DMS 273 treated with DMSO at 0.1 percent for 48 hours (cell line): ENCODE measurements around the gene SELPLG.
"Not testable (repeated sequence)": the region's sequence is repeated elsewhere in the genome, so short reads cannot be mapped to it uniquely, and the experiment has no call there.

Source experiments
- DNase-seq: peaks from one replicate; lab custom pipeline; 2025; lab: John Stamatoyannopoulos, UW

The SELPLG gene

DNA sequence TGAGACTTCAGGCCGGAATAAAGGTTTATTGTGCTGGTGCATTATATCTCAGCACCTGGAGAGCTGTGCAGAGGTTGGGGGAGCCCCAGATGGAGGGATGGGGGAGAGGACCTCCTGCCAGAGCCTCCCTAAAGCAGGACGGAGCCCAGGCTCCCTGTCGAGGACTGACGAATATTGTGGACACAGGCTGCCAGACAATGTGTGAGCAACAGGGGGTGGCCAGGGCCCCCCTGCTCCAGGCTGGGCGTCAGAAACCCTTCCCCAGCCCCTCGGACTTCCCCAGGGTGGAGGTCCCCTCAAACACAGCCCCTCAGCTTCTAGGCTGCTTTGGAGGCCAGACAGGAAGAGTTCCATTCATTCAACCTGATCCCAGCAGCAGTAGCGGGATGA is 43.9 kb downstream of the SELPLG start:
- no peak for DNase-seq

- no peak for DNase-seq
Observed at GRCh38 chr12:108589028-108589839, 44.5 kb downstream of the SELPLG start.

GRCh38 chr12:108587826-108588225 is 45.9 kb downstream of the SELPLG start:
- no peak for DNase-seq

DNA sequence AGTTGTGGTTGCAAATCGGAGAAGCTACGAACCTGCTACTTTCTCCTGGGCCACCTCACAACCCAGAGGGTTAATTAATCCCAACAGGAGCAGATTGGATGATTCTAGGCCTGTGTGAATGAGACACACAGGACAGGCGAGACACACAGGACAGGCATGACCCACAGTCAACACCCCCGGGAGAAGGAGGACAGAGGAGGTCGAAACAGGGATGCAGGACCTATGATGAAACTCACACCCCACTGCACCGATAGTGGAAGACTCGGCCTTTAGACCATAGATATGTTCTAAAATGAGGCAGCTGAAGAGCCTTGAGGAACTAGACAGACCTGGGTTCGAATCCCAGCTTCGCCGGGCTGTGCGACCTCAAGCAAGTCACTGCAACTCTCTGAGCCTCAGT is 47.4 kb downstream of the SELPLG start:
- no peak for DNase-seq

DNA sequence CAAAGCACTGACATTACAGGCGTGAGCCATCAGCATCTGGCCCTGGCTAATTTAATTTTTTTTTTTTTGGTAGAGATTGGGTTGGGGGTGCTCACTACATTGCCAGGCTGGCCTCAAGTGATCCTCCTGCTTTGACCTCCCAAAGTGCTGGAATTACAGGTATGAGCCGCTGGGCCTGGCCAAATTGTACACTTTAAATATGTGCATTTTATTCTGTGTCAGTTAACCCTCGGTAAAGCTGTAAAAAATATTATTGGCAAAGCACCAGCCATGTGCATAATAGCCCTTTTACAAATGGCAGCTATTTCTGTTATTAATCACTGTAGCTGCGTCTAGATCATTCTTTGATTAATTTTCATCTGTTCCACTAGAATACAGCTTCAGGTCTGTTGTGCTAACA is 47.8 kb downstream of the SELPLG start:
- no peak for DNase-seq

GRCh38 chr12:108584456-108585065 is 49.1 kb downstream of the SELPLG start:
- DNase-seq: no peak

GRCh38 chr12:108583991-108584390 is 49.7 kb downstream of the SELPLG start:
- DNase-seq: no peak

DNA sequence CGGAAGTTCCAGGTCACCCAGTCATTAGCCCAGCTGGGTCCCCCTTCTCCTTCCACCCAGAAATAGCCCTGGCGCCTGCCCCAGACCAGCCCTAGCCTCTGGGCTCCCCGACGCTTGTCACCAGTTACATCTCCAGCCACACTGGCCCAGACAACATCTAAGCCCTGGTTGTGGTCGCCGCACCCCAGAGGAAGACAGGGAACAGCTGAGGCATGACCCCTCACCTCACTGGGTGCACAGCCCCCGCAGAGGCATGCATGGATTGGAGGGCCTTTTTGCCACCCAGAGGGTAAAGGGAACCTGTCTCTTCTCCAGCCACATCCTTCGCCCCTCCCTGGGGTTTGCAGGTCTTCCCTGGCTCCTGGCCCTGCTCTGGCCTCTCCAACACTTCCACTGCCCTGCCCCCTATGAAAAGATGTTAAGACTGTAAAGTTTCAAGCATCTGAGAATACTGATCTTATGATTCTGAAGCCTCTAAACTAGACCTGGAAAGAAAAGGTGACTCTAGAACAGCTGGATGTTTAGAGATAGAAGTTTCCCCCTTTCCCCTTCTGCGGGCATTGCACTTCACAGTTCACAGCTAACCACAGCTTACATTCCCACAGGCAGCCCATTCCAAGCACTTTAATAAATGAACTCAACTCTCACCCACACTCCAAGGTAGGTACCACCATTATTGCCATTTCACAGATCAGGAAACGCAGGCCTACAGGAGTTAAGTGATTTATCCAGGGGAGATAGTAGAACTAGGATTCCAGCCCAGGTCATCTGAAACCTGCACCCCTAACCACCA is 50.5 kb downstream of the SELPLG start:
- DNase-seq: no peak

DNA sequence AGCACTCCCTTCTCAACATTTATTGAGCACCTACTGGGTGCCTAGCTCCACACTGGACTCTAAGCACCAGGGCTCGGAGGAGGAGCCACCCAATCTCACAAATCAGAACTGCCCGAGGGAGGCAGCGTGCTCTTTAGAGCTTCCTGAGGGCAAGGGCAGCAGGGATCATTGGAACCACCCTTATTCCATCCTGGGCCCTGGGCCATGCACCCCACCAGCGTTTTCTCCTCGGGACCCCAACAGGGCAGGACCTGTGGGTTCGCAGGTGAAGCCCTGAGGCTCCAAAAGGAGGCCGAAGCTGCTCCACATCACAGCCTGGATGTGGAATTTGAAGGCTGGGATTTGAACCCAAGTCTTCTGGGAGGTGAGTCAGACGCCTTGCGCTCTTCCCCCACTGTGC is 51.2 kb downstream of the SELPLG start:
- no peak for DNase-seq

- DNase-seq: no peak
Observed at GRCh38 chr12:108581311-108582227, 52.1 kb downstream of the SELPLG start.

DNA sequence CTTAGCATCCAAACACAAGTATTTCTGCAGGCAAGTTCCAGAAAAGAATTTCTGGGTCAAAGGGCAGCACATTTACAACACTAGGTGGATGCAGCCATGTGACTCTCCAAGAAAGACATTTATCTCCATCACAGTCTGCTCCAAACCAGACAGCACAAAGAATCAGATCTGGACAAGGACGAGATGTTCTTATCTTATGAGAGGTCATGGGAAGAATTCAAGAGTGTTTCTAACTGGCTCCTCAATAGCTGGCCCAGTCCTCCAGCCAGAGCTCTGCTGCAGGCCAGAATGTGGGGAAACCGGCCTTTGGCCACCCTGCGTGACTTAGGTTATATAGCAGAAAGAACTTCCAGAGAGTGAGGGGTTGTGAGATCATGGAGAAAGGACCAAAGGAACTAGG is 53.2 kb downstream of the SELPLG start:
- no peak for DNase-seq

GRCh38 chr12:108578813-108579212 is 54.9 kb downstream of the SELPLG start:
- DNase-seq: no peak

DNA sequence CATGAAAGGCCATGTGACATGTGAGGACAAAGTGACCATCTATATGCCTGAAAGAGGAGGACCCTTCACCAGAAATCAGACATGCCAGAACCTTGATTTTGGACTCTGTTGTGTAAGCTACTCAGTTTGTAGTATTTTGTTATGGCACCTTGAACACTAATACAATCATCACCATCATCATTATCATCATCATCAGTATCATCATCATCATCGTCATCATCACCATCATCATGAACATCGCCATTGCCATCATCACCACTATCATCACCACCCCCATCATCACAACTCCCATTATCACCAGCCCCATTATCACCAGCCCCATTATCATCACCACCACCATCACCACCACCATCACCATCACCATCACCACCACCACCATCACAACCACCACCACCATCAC is 55.4 kb downstream of the SELPLG start:
- DNase-seq: no peak

DNA sequence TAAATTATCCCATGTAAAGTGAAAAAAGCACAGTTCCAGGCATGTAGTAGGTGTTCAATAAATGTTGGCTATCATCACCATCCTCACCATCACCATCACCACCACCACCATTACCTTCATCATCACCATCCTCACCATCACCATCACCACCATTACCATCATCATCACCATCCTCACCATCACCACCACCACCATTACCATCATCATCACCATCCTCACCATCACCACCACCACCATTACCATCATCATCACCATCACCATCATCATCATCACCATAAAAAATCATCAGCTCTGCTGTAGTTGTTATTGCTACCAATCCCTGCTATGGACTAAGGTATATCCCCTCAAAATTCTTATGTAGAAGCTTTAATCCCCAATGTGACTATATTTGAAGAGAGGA is 56.2 kb downstream of the SELPLG start:
- DNase-seq: no peak

DNA sequence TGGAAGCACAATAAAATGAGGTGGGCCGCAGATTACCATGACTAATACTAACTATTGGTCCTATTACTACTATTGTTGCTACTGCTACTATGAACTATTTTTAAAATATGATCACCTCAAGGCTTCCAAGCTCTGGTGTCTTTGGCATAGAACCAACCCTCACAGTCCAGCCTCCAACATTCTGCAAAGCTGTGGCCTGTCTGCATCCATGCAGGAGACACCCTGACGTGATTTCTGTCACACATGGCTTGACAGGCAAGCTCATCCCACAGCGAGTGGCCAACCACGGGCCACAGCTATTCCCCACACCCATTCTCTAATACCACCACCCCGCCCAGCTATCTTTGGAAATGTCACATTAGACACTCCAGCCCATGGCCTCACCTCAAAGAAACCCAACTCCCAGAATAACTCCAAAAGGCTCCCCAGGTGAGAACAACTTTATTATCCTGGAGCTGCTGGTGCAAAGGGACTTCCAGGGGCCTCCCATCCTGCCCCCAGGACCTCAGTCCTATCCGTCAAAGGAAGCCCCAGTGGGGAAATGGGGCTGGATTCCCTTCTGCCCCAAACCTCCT is 56.9 kb downstream of the SELPLG start:
- DNase-seq: no peak

GRCh38 chr12:108575199-108575912 is 58.3 kb downstream of the SELPLG start:
- no peak for DNase-seq

- DNase-seq: not testable (repeated sequence)
Observed at GRCh38 chr12:108574276-108574675, 59.4 kb downstream of the SELPLG start.

DNA sequence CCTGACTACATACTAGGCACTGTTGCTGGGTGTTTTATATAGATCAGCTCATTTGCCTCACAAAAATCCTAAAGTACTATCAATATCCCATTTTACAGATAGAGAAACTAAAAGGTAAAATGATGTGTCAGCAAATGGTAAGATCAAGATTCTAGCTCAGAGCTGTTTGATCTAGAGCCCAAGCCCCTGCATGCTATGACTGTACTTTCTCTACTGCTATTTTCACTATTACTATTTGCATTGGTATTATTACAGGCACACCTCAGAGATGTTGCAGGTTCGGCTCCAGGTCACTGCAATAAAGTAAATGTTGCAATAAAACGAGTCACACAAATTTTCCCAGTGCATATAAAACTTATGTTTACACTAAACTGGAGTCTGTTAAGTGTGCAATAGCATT is 60.4 kb downstream of the SELPLG start:
- no peak for DNase-seq

GRCh38 chr12:108572166-108572790 is 61.4 kb downstream of the SELPLG start:
- no peak for DNase-seq
